Measurements from ENCODE around the gene PLAU. TPM values are rescaled to one million over a fixed set of nuclear protein-coding genes. Genes with fewer than 3 reads are reported as not detected.
"Not testable (repeated sequence)": the region's sequence is repeated elsewhere in the genome, so short reads cannot be mapped to it uniquely, and the experiment has no call there.

The PLAU gene
- total RNA-seq, 1 experiment from 2014 or later: 8.3 TPM

DNA sequence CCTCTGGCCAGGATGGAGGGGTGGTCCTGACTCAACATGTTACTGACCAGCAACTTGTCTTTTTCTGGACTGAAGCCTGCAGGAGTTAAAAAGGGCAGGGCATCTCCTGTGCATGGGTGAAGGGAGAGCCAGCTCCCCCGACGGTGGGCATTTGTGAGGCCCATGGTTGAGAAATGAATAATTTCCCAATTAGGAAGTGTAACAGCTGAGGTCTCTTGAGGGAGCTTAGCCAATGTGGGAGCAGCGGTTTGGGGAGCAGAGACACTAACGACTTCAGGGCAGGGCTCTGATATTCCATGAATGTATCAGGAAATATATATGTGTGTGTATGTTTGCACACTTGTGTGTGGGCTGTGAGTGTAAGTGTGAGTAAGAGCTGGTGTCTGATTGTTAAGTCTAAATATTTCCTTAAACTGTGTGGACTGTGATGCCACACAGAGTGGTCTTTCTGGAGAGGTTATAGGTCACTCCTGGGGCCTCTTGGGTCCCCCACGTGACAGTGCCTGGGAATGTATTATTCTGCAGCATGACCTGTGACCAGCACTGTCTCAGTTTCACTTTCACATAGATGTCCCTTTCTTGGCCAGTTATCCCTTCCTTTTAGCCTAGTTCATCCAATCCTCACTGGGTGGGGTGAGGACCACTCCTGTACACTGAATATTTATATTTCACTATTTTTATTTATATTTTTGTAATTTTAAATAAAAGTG, 6.0 kb downstream of the PLAU start:
- Histone ChIP-seq H3K27ac (ENCODE audit: low read depth, low read length, poor library complexity, severe bottlenecking) (no peak overlapping the region), H3K4me3 (ENCODE audit: low read depth, low read length, poor library complexity, severe bottlenecking) (no peak overlapping the region), H3K27me3 (replicated peaks; ENCODE audit: insufficient read depth, low read depth, low read length, poor library complexity) (no peaks in the 10 kb centered on the region), H3K4me1 (ENCODE audit: insufficient read depth, low read length, poor library complexity, severe bottlenecking) (no peaks in the 10 kb centered on the region), H3K9me3 (ENCODE audit: low read depth, low read length, poor library complexity, severe bottlenecking) (no peaks in the 10 kb centered on the region), H3K36me3 (ENCODE audit: insufficient read depth, low read length, poor library complexity, severe bottlenecking) (no peaks in the 10 kb centered on the region)
- ChIA-PET POLR2A (ENCODE audit: low non-redundant PET) (interaction anchor here (0.6 kb wide), 1 partner anchor 12 kb away, joined by 3 read pairs; no protein-coding TSS in a partner anchor), CTCF (no interaction called here)
- no TSS peak for BruUV-seq (replicated peaks)
- intact Hi-C loops (cut with micrococcal nuclease; ENCODE audit: unreplicated experiment): no loop called here
- TF ChIP-seq, protein P1, sequence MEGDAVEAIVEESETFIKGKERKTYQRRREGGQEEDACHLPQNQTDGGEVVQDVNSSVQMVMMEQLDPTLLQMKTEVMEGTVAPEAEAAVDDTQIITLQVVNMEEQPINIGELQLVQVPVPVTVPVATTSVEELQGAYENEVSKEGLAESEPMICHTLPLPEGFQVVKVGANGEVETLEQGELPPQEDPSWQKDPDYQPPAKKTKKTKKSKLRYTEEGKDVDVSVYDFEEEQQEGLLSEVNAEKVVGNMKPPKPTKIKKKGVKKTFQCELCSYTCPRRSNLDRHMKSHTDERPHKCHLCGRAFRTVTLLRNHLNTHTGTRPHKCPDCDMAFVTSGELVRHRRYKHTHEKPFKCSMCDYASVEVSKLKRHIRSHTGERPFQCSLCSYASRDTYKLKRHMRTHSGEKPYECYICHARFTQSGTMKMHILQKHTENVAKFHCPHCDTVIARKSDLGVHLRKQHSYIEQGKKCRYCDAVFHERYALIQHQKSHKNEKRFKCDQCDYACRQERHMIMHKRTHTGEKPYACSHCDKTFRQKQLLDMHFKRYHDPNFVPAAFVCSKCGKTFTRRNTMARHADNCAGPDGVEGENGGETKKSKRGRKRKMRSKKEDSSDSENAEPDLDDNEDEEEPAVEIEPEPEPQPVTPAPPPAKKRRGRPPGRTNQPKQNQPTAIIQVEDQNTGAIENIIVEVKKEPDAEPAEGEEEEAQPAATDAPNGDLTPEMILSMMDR (conservative IDR thresholded peaks at IDR 0.05; ENCODE audit: low read depth, low read length): no peak
- TF ChIP-seq EZH2 (IDR thresholded peaks at IDR 0.05; ENCODE audit: borderline replicate concordance, low read depth, low read length, poor library complexity, severe bottlenecking): no peak
- DNase-seq (ENCODE audit: low spot score): no peak

DNA sequence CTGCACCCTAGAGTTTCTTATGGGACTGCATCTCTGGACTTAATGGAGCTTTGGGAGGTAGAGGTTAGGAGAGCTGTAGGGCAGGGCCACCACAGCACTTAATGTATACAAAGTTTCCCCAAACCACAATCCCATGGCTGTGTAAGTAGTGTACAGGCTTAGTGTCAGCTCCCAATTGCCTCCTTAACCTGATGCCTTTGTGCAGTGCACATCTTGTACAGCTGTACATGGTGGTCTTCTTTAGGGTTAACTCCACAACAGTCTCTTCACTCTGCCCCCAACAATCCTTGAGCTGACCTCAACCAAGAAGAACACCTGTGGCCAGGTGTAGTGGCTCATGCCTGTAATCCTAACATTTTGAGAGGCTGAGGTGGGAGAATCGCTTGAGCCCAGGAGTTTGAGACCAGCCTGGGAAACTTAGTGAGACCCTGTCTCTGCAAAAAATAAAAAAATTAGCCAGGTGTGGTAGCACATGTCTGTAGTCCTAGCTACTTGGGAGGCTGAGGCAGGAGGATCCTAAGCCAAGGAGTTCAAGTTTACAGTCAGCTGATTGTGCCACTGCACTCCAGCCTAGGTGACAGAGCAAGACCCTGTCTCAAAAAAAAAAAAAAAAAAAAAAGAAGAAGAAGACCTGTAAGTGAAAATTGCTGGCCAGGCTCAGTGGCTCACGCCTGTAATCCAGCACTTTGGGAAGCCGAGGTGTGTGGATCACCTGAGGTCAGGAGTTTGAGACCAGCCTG, 6.8 kb downstream of the PLAU start:
- TF ChIP-seq, protein P1 (conservative IDR thresholded peaks at IDR 0.05; ENCODE audit: low read depth, low read length): no peak
- TF ChIP-seq EZH2 (IDR thresholded peaks at IDR 0.05; ENCODE audit: borderline replicate concordance, low read depth, low read length, poor library complexity, severe bottlenecking): no peak
- intact Hi-C loops (cut with micrococcal nuclease; ENCODE audit: unreplicated experiment): no loop called here
- POLR2A ChIA-PET (ENCODE audit: low non-redundant PET): no interaction called here
- H3K4me3 ChIP-seq (ENCODE audit: low read depth, low read length, poor library complexity, severe bottlenecking): no peak overlapping the region
- no peaks in the 10 kb centered on the region for H3K36me3 ChIP-seq (ENCODE audit: insufficient read depth, low read length, poor library complexity, severe bottlenecking)
- no peak overlapping the region for H3K27ac ChIP-seq (ENCODE audit: low read depth, low read length, poor library complexity, severe bottlenecking)
- H3K27me3 ChIP-seq (replicated peaks; ENCODE audit: insufficient read depth, low read depth, low read length, poor library complexity): no peaks in the 10 kb centered on the region
- no TSS peak for BruUV-seq (replicated peaks)
- no peaks in the 10 kb centered on the region for H3K4me1 ChIP-seq (ENCODE audit: insufficient read depth, low read length, poor library complexity, severe bottlenecking)
- no peak for DNase-seq (ENCODE audit: low spot score)
- no peaks in the 10 kb centered on the region for H3K9me3 ChIP-seq (ENCODE audit: low read depth, low read length, poor library complexity, severe bottlenecking)
- CTCF ChIA-PET: no interaction called here

DNA sequence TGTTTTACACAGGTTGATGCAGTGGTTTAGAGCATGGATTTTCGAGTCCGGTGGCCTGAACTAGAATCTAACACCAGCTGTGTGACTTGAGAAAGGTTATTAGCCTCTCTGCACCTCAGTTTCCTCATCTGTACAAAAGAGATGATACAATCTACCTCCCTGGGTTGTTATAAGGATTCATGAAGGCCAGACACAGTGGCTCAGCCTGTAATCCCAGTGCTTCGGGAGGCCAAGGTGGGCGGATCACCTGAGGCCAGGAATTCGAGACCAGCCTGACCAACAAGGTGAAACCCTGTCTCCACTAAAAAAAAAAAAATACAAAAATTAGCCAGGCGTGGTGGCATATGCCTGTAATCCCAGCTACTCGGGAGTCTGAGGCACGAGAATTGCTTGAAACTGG, 8.5 kb downstream of the PLAU start:
- CTCF ChIA-PET; H3K4me1 ChIP-seq (ENCODE audit: insufficient read depth, low read length, poor library complexity, severe bottlenecking); H3K4me3 ChIP-seq (ENCODE audit: low read depth, low read length, poor library complexity, severe bottlenecking); H3K27me3 ChIP-seq (replicated peaks; ENCODE audit: insufficient read depth, low read depth, low read length, poor library complexity); DNase-seq (ENCODE audit: low spot score); BruUV-seq (replicated peaks); H3K36me3 ChIP-seq (ENCODE audit: insufficient read depth, low read length, poor library complexity, severe bottlenecking); intact Hi-C loops (cut with micrococcal nuclease; ENCODE audit: unreplicated experiment); H3K9me3 ChIP-seq (ENCODE audit: low read depth, low read length, poor library complexity, severe bottlenecking); H3K27ac ChIP-seq (ENCODE audit: low read depth, low read length, poor library complexity, severe bottlenecking): not testable (repeated sequence)
- POLR2A ChIA-PET (ENCODE audit: low non-redundant PET): interaction anchor here (0.5 kb wide), 1 partner anchor 37 kb away, joined by 3 read pairs; no protein-coding TSS in a partner anchor

Measured in A673 (cell line).